Fibroblast of the aortic adventitia (primary cell): ENCODE measurements around the gene PCIF1. TPM values are rescaled to one million over a fixed set of nuclear protein-coding genes. Genes with fewer than 3 reads are reported as not detected.
"Not testable (repeated sequence)": the region's sequence is repeated elsewhere in the genome, so short reads cannot be mapped to it uniquely, and the experiment has no call there.

Source experiments
- DNase-seq: peaks from one replicate; pipeline ENCODE4 v3.0.0-alpha.2; 2010; ENCODE audit warnings: low read depth
- H3K4me3 ChIP-seq: 2 replicates; pipeline ENCODE4 v1.5.1; 2011; ENCODE audit warnings: low read depth, mild to moderate bottlenecking, control low read depth, low read length, moderate library complexity
- CTCF ChIP-seq: IDR thresholded peaks from 2 replicates; pipeline ENCODE4 v1.5.1; 2011; ENCODE audit warnings: mild to moderate bottlenecking, low read length, control low read depth, inconsistent platforms; ENCODE audit not compliant: insufficient read depth
- total RNA-seq: library from RNA; depleted of rRNA; stranded (reverse); fragments of >200 nt; gene quantifications from 2 replicates; pipeline ENCODE4 v1.2.3, GENCODE V29; 2012; ENCODE audit warnings: low replicate concordance

PCIF1 gene
- total RNA-seq, 1 donor, result 15.9 TPM

DNA sequence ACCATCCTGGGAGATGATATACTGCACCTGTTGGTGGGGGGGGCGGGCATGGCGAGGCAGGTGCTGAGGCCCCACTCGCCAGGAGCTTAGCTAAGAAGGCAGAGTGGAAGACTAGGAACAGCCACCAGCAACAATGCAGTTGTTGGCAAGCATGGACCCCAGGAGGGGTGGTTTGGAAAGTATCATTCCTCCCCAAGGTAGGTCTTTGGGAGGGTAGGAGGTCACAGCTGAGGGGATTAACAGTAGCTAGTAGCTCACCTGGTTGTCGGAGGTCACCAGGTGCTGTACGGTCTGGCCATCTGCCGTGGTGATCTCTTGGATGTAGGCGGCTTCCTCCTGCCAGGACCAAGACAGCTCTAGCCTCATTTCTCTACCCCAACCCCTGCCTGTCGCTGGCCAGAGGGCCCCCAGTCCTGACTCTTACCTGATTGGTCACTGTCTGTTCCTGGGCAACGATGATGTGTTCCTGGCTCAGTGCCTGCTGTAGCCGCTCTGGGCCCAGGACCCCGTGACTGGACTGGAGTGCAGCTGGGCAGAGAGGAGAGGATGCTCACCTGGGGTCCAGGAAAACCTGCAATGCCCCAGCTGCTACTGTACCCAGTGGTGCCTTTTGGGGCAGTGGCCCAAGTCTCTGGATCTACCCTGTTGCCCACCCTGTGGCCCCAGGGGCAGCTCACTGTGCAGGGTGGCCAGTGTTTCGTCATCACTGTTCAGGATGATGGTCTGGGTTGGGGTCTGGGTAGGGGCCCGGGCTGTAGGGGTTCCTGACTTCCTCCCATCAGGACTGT is 15.3 kb downstream of the PCIF1 start:
- no peak overlapping the region for H3K4me3 ChIP-seq
- TF ChIP-seq CTCF, result no peak
- DNase-seq, result no peak

DNA sequence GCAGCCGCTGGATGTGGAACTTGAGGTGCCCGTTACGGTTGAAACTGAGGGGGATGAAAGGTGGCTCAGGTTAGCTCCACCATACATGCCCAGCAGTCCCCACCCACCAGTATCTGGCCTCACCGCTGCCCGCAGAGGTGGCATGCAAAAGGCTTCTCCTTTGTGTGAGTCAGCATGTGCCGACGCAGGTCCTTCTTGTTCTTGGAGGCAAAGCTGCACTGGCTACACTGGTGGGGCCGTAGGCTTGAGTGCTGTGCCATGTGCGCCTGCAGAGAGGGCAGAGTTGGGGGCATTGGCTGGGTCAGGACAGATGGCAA is 15.8 kb downstream of the PCIF1 start:
- TF ChIP-seq CTCF, result no peak
- DNase-seq, result no peak

GRCh38 chr20:45951925-45952834 is 17.7 kb downstream of the PCIF1 start:
- H3K4me3 ChIP-seq, result no peak overlapping the region
- DNase-seq, result no peak
- no peak for TF ChIP-seq CTCF

More for the DNA sequence above, 15.8 kb downstream of the PCIF1 start:
- H3K4me3 ChIP-seq, result no peak overlapping the region

GRCh38 chr20:45952861-45953260 is 18.4 kb downstream of the PCIF1 start:
- DNase-seq, result no peak
- TF ChIP-seq CTCF, result no peak
- H3K4me3 ChIP-seq, result no peak overlapping the region

- no peak for DNase-seq
- no peak overlapping the region for H3K4me3 ChIP-seq
- no peak for TF ChIP-seq CTCF
Observed at GRCh38 chr20:45953672-45954071, 19.2 kb downstream of the PCIF1 start.

DNA sequence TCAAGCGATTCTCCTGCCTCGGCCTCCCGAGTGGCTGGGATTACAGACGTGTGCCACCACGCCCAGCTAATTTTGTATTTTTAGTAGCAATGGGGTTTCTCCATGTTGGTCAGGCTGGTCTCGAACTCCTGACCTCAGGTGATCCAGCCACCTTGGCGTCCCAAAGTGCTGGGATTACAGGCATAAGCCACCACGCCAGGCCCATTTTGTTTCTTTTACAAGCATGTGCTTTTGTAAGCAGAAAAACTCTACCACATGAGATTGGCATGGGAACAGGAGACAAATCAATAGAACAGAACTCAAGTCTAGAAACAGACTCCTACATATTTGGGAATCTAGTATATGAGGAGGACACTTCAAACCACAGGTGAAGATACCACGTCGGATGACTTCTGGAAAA is 21.8 kb downstream of the PCIF1 start:
- DNase-seq, H3K4me3 ChIP-seq: not testable (repeated sequence)

DNA sequence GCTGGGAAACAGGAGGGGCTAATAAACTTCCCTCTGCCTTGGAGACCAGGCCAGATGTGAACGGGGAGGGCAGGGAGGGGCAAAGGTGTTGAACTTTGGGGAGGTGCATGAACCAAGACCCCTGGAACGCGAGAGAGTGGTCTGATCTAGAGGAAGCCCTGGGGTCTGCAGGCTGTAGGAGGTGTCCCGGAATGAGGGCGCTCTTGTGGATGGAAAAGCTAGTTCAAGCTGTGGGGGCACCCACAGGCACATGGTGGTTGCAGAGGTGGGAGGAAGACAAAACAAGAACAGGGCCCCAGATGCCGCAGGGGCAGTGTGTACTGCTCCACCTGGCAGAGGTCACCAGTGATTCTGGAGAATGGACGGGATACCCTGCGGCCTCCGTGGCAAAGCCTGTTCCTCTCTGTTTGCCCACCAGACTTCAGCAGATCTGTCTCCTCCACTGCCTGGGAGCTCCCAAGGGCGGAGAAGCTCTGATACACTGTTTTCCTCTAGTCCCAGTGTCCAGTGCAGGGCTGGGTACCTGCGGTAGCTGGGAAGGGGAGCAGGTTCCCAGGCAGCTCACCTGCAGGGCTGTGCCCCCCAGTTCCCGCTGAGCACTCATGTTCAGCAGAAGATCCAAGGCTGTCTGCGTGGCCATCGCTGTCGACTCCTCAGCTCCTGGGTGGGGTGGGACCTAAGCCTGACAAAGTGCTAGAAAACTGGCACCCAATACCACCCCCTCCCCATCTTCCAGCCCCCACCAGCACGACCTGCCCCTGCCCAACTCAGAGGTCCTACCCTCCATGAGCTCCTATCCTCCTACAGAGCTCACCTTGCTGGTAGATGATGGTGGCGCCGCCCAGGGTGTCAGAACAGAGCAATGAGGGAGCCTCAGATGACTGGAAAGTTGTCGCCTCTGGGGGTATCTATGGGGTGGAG is 22.8 kb downstream of the PCIF1 start:
- no peak overlapping the region for H3K4me3 ChIP-seq
- no peak for DNase-seq
- no peak for TF ChIP-seq CTCF
